OCI-LY7 (cell line): ENCODE results near the gene TRMU.

Experiments
- CTCF ChIP-seq: fragments of 200-600 bp; sonication (generic); conservative IDR thresholded peaks from 2 replicates; pipeline ENCODE4 v1.5.1; 2014; ENCODE audit warnings: mild to moderate bottlenecking, antibody characterized with exemption, low read length, moderate library complexity, mixed read lengths
- EZH2phosphoT487 ChIP-seq: fragments of 200-600 bp; sonication (generic); IDR thresholded peaks from 2 replicates; pipeline ENCODE4 v1.6.1; 2018; ENCODE audit warnings: low read depth, borderline replicate concordance, mild to moderate bottlenecking, mixed run types, antibody characterized with exemption, low read length, moderate library complexity, mixed read lengths

- TF ChIP-seq CTCF: no peak
- no peak for TF ChIP-seq EZH2phosphoT487
These were observed 4.0 kb upstream of the TRMU start for GRCh38 chr22:46331496-46331895.
